OCI-LY1 (cell line): ENCODE results near the gene PARVA.

Experiments used
- H2AFZ ChIP-seq: fragments of 200-600 bp; sonication (generic), shearing (Covaris generic); 2 replicates; pipeline ENCODE4 v1.6.0; 2014; ENCODE audit warnings: antibody characterized with exemption, mild to moderate bottlenecking, low read length
- H3F3A ChIP-seq: fragments of 200-600 bp; sonication (generic), shearing (Covaris generic); 2 replicates; pipeline ENCODE4 v1.6.0; 2014; ENCODE audit warnings: mild to moderate bottlenecking, antibody characterized with exemption, low read length, moderate library complexity; ENCODE audit not compliant: insufficient read depth
- H3K27ac ChIP-seq: fragments of 200-600 bp; sonication (generic); 2 replicates; pipeline ENCODE4 v1.5.1; 2014; ENCODE audit warnings: low read length, mixed run types, mild to moderate bottlenecking, low read depth; ENCODE audit not compliant: poor library complexity, severe bottlenecking
- H3K27me3 ChIP-seq: fragments of 200-600 bp; sonication (generic); 2 replicates; pipeline ENCODE4 v1.6.0; 2014; ENCODE audit warnings: antibody characterized with exemption, mild to moderate bottlenecking, low read length, moderate library complexity; ENCODE audit not compliant: insufficient read depth
- H3K36me3 ChIP-seq: fragments of 200-600 bp; sonication (generic); 2 replicates; pipeline ENCODE4 v1.6.1; 2014; ENCODE audit warnings: mild to moderate bottlenecking, antibody characterized with exemption, low read length, moderate library complexity, mixed read lengths; ENCODE audit not compliant: insufficient read depth
- H3K4me1 ChIP-seq: fragments of 200-600 bp; sonication (generic); 2 replicates; pipeline ENCODE4 v1.5.1; 2014; ENCODE audit warnings: mild to moderate bottlenecking, low read length, moderate library complexity; ENCODE audit not compliant: insufficient read depth, severe bottlenecking
- H3K4me2 ChIP-seq: fragments of 200-600 bp; sonication (generic), shearing (Covaris generic); 2 replicates; pipeline ENCODE4 v1.6.1; 2014; ENCODE audit warnings: low read length
- H3K4me3 ChIP-seq: fragments of 200-600 bp; sonication (generic); 2 replicates; pipeline ENCODE4 v1.5.1; 2014; ENCODE audit warnings: low read length, low read depth, mild to moderate bottlenecking, mixed read lengths; ENCODE audit not compliant: poor library complexity, severe bottlenecking
- H3K79me2 ChIP-seq: fragments of 200-600 bp; shearing (Covaris generic); 2 replicates; pipeline ENCODE4 v1.6.1; 2016; ENCODE audit warnings: mixed run types, low read length, mixed read lengths; ENCODE audit not compliant: insufficient read depth
- H3K9ac ChIP-seq: fragments of 200-600 bp; sonication (generic), shearing (Covaris generic); 2 replicates; pipeline ENCODE4 v1.6.1; 2014; ENCODE audit warnings: mild to moderate bottlenecking, low read length, mixed read lengths
- H3K9me2 ChIP-seq: fragments of 200-600 bp; sonication (generic), shearing (Covaris generic); 2 replicates; pipeline ENCODE4 v1.6.1; 2014; ENCODE audit warnings: low read depth, mild to moderate bottlenecking, low read length, mixed read lengths
- H3K9me3 ChIP-seq: fragments of 200-600 bp; shearing (Covaris generic); 2 replicates; pipeline ENCODE4 v1.6.1; 2014; ENCODE audit warnings: low read length, mixed read lengths
- H4K20me1 ChIP-seq: fragments of 200-600 bp; sonication (generic), shearing (Covaris generic); 2 replicates; pipeline ENCODE4 v1.6.0; 2016; ENCODE audit warnings: mild to moderate bottlenecking, low read length; ENCODE audit not compliant: insufficient read depth
- EZH2 ChIP-seq: fragments of 200-600 bp; sonication (generic), shearing (Covaris generic); IDR thresholded peaks from 2 replicates; pipeline ENCODE4 v1.8.0; 2017; ENCODE audit warnings: borderline replicate concordance, mixed run types, mild to moderate bottlenecking, antibody characterized with exemption, low read length, moderate library complexity, mixed read lengths
- TF ChIP-seq, protein P1 (sequence below): fragments of 200-600 bp; sonication (generic), shearing (Covaris generic); IDR thresholded peaks from 2 replicates; pipeline ENCODE4 v1.5.1; 2017; ENCODE audit warnings: mild to moderate bottlenecking, antibody characterized with exemption, low read length, moderate library complexity, mixed read lengths

PARVA gene

DNA sequence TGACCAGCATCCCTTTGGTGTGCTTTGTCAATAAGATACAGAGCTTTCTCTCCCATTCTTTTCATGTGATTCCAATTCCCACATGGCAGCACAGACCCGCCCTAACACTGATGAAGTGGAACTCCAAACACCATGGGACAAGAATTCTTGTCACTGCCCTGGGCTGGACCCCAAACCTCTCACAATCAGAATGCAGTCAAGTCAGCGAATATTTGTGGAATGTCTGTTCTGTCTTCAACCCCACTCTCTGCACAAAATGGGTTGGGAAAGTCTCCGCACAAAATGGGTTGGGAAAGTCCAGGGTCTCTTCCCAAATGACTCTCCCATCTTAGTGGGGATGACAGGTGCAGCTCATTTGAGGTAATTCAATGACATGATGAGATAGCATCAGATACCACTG, 157.9 kb downstream of the PARVA start:
- Histone ChIP-seq H3K9me3 (no peaks in the 10 kb centered on the region), H3K79me2 (no peaks in the 10 kb centered on the region), H2AFZ (no peak overlapping the region), H3K9ac (no peak overlapping the region), H3K27me3 (no peaks in the 10 kb centered on the region), H3F3A (no peaks in the 10 kb centered on the region), H3K4me3 (no peak overlapping the region), H3K4me2 (no peak overlapping the region), H3K9me2 (no peaks in the 10 kb centered on the region), H3K36me3 (no peaks in the 10 kb centered on the region), H3K4me1 (no peaks in the 10 kb centered on the region), H4K20me1 (no peaks in the 10 kb centered on the region), H3K27ac (no peak overlapping the region)
- no peak for TF ChIP-seq EZH2
- TF ChIP-seq, protein P1, sequence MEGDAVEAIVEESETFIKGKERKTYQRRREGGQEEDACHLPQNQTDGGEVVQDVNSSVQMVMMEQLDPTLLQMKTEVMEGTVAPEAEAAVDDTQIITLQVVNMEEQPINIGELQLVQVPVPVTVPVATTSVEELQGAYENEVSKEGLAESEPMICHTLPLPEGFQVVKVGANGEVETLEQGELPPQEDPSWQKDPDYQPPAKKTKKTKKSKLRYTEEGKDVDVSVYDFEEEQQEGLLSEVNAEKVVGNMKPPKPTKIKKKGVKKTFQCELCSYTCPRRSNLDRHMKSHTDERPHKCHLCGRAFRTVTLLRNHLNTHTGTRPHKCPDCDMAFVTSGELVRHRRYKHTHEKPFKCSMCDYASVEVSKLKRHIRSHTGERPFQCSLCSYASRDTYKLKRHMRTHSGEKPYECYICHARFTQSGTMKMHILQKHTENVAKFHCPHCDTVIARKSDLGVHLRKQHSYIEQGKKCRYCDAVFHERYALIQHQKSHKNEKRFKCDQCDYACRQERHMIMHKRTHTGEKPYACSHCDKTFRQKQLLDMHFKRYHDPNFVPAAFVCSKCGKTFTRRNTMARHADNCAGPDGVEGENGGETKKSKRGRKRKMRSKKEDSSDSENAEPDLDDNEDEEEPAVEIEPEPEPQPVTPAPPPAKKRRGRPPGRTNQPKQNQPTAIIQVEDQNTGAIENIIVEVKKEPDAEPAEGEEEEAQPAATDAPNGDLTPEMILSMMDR, result no peak

DNA sequence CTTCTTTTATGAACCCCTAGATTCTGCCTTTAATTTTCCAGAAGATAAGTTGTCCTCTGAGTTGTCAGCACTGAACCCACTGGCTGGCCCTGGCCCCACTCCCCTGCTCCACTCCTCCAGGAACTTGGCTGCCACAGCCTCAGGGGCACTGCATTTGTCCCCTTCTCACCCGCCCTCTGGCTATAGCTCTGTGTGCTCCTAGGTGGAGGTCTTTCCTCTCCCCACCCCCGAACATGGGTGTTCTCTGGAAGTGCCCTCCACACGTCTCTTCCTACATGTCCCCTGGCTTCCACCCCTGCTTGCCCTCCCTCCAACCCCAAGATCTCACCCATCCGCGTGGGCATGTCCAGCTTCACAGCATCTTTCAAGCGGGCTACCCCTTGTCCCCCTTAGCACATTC, 159.2 kb downstream of the PARVA start:
- no peaks in the 10 kb centered on the region for H3K79me2 ChIP-seq
- no peak overlapping the region for H2AFZ ChIP-seq
- H3K9ac ChIP-seq, result no peak overlapping the region
- H4K20me1 ChIP-seq, result no peaks in the 10 kb centered on the region
- H3K36me3 ChIP-seq, result no peaks in the 10 kb centered on the region
- no peaks in the 10 kb centered on the region for H3K9me2 ChIP-seq
- H3K27ac ChIP-seq, result no peak overlapping the region
- H3K27me3 ChIP-seq, result no peaks in the 10 kb centered on the region
- TF ChIP-seq EZH2, result no peak
- TF ChIP-seq, protein P1, result no peak
- H3K4me3 ChIP-seq, result no peak overlapping the region
- no peaks in the 10 kb centered on the region for H3K9me3 ChIP-seq
- no peak overlapping the region for H3K4me2 ChIP-seq
- no peaks in the 10 kb centered on the region for H3F3A ChIP-seq
- H3K4me1 ChIP-seq, result no peaks in the 10 kb centered on the region

DNA sequence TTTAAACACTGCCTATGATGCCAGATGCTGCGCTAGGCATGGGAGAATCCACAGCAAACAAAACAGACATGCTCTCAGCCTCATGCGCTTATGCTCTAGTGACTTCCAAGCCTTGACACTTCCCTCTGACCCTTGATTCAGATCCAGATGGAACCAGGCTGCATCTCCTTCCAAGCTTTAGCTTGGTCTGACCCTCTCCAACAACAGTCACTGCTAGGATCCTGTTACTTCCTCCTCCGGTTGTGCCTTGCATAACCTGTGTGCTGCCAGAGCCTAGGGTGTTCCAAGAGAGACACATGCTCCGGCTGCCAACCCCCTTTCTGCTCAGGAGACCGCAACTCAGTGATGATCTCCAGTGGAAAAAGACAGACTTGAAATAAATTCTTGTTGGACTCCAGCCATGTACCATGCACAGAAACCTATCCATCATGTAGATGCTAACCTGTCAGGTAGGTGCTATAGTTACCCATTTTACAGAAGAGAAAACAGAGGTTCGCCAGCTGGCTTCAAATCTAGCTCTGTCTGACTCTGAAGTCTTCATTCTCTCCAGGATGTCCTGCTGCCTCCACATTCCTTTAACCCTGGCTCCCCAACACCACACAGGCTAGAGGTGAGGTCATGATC, 160.5 kb downstream of the PARVA start:
- no peaks in the 10 kb centered on the region for H3F3A ChIP-seq
- no peak overlapping the region for H3K4me2 ChIP-seq
- H2AFZ ChIP-seq, result no peak overlapping the region
- H3K4me3 ChIP-seq, result no peak overlapping the region
- H3K4me1 ChIP-seq, result no peaks in the 10 kb centered on the region
- TF ChIP-seq, protein P1, result no peak
- no peak for TF ChIP-seq EZH2
- H3K9me2 ChIP-seq, result no peaks in the 10 kb centered on the region
- H3K36me3 ChIP-seq, result no peaks in the 10 kb centered on the region
- no peak overlapping the region for H3K9ac ChIP-seq
- H4K20me1 ChIP-seq, result no peaks in the 10 kb centered on the region
- no peaks in the 10 kb centered on the region for H3K79me2 ChIP-seq
- H3K27ac ChIP-seq, result no peak overlapping the region
- no peaks in the 10 kb centered on the region for H3K9me3 ChIP-seq
- no peaks in the 10 kb centered on the region for H3K27me3 ChIP-seq
